Measurements from ENCODE around the gene LCMT1. TPM values are rescaled to one million over a fixed set of nuclear protein-coding genes. Genes with fewer than 3 reads are reported as not detected.

The LCMT1 gene
- total RNA-seq, 1 donor from 2014 or later: 41.1 TPM

GRCh38 chr16:25148568-25149215 lies 37.1 kb downstream of the LCMT1 start:
- TF ChIP-seq, protein P1, sequence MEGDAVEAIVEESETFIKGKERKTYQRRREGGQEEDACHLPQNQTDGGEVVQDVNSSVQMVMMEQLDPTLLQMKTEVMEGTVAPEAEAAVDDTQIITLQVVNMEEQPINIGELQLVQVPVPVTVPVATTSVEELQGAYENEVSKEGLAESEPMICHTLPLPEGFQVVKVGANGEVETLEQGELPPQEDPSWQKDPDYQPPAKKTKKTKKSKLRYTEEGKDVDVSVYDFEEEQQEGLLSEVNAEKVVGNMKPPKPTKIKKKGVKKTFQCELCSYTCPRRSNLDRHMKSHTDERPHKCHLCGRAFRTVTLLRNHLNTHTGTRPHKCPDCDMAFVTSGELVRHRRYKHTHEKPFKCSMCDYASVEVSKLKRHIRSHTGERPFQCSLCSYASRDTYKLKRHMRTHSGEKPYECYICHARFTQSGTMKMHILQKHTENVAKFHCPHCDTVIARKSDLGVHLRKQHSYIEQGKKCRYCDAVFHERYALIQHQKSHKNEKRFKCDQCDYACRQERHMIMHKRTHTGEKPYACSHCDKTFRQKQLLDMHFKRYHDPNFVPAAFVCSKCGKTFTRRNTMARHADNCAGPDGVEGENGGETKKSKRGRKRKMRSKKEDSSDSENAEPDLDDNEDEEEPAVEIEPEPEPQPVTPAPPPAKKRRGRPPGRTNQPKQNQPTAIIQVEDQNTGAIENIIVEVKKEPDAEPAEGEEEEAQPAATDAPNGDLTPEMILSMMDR (IDR thresholded peaks at IDR 0.05; ENCODE audit: borderline replicate concordance): no peak
- H3K27ac ChIP-seq (replicated peaks): no peak overlapping the region
- no peaks in the 10 kb centered on the region for H3K27me3 ChIP-seq (ENCODE audit: low read depth)
- intact Hi-C loops (cut with micrococcal nuclease): no loop called here
- H3K36me3 ChIP-seq: peaks cover 50% of the 10 kb centered on the region
- DNase-seq: no peak
- no peaks in the 10 kb centered on the region for H3K9me3 ChIP-seq (replicated peaks)
- no peaks in the 10 kb centered on the region for H3K4me1 ChIP-seq
- H3K4me3 ChIP-seq: no peak overlapping the region

DNA sequence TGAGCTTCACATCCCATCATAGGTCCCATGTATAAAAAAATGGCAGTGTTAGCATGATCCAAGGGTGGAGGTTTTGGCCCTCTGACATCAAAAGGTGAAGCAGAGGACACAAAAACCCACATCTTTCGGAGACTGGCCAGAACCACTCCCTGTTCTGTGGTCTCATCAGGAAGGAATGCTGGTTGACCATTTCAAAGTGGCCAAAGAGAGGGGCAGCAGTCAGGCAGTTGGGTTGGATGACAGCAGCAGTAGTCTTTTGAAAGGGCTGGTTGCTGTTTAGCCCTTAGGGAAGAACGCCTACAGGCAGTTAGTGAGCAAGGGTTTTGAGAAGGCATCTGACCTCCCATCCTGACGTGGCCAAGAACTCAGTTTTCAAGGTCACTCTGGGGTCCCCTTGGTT lies 40.5 kb downstream of the LCMT1 start:
- Histone ChIP-seq H3K4me3 (no peak overlapping the region), H3K27me3 (ENCODE audit: low read depth) (no peaks in the 10 kb centered on the region), H3K27ac (replicated peaks) (no peak overlapping the region), H3K4me1 (no peaks in the 10 kb centered on the region), H3K9me3 (replicated peaks) (no peaks in the 10 kb centered on the region), H3K36me3 (peaks cover 57% of the 10 kb centered on the region)
- DNase-seq: no peak
- intact Hi-C loops (cut with micrococcal nuclease): no loop called here
- TF ChIP-seq, protein P1 (IDR thresholded peaks at IDR 0.05; ENCODE audit: borderline replicate concordance): no peak

- H3K36me3 ChIP-seq: peaks cover 85% of the 10 kb centered on the region
- intact Hi-C loops (cut with micrococcal nuclease): no loop called here
- TF ChIP-seq, protein P1 (IDR thresholded peaks at IDR 0.05; ENCODE audit: borderline replicate concordance): no peak
Observed at GRCh38 chr16:25155553-25156460, 44.3 kb downstream of the LCMT1 start.

DNA sequence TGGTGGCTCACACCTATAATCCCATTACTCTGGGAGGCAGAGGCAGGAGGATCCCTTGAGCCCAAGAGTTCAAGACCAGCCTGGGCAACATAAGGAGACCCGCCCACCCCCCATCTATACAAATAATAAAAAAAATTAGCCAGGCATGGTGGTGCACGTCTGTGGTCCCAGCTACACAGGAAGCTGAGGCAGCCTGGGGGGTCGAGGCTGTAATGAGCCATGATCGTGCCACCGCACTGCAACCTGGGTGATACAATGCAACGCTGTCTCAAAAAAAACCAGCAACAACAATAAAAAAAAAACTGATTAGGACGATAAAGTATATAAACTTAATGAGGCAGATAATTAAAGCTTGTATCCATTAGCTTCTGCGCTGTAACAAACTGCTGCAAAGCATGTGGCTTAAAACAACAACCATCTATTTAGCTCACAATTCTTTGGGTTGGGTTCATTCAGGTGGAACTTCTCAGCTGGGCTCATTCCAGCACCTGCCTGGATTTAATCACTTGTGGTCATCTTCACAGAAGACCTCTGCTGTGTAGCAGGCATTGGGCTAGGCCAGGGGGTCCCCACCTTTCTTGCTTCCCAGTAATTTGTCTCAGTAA lies 45.8 kb downstream of the LCMT1 start:
- H3K27me3 ChIP-seq (ENCODE audit: low read depth): no peaks in the 10 kb centered on the region
- peaks cover 86% of the 10 kb centered on the region for H3K36me3 ChIP-seq
- no peak for DNase-seq
- no peak overlapping the region for H3K27ac ChIP-seq (replicated peaks)
- no peak overlapping the region for H3K4me3 ChIP-seq
- no peaks in the 10 kb centered on the region for H3K9me3 ChIP-seq (replicated peaks)
- intact Hi-C loops (cut with micrococcal nuclease): no loop called here
- TF ChIP-seq, protein P1 (IDR thresholded peaks at IDR 0.05; ENCODE audit: borderline replicate concordance): no peak
- peaks cover 4% of the 10 kb centered on the region for H3K4me1 ChIP-seq

More at GRCh38 chr16:25155553-25156460, 44.3 kb downstream of the LCMT1 start:
- DNase-seq: no peak
- Histone ChIP-seq H3K4me1 (peaks cover 4% of the 10 kb centered on the region), H3K4me3 (no peak overlapping the region), H3K27ac (replicated peaks) (no peak overlapping the region), H3K9me3 (replicated peaks) (no peaks in the 10 kb centered on the region), H3K27me3 (ENCODE audit: low read depth) (no peaks in the 10 kb centered on the region)

- intact Hi-C loops (cut with micrococcal nuclease): no loop called here
- Histone ChIP-seq H3K36me3 (peaks cover 87% of the 10 kb centered on the region), H3K4me1 (peaks cover 4% of the 10 kb centered on the region), H3K4me3 (no peak overlapping the region), H3K9me3 (replicated peaks) (no peaks in the 10 kb centered on the region), H3K27ac (replicated peaks) (no peak overlapping the region), H3K27me3 (ENCODE audit: low read depth) (no peaks in the 10 kb centered on the region)
- no peak for DNase-seq
- TF ChIP-seq, protein P1 (IDR thresholded peaks at IDR 0.05; ENCODE audit: borderline replicate concordance): no peak
Observed at GRCh38 chr16:25158401-25158800, 46.9 kb downstream of the LCMT1 start.
